GM19463 (cell line): ENCODE measurements around the gene STK32B.

Source experiments
- ATAC-seq: cut with Tn5 transposase; IDR thresholded peaks from one replicate; pipeline ENCODE4 v1.9.1; 2021; ENCODE audit warnings: mild to moderate bottlenecking, moderate library complexity; ENCODE audit not compliant: unreplicated experiment

STK32B gene

DNA sequence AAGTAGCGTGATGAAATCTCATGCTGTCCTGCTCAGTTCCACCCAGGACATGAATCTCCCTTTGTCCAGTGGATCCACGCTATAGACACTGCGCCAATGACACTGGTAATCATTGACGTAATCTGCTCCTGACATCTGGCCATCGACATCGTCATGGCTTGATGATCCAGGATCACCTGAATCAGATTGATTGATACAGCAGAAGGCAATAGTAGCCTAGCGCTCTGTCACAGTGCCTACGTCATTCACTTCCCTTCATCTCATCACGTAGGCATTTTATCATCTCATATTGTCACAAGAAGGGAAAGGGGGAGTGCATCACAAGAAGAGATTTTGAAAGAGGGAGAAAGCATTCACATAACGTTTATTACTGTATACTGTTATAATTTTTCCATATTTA is 68.8 kb downstream of the STK32B start:
- no peak for ATAC-seq

DNA sequence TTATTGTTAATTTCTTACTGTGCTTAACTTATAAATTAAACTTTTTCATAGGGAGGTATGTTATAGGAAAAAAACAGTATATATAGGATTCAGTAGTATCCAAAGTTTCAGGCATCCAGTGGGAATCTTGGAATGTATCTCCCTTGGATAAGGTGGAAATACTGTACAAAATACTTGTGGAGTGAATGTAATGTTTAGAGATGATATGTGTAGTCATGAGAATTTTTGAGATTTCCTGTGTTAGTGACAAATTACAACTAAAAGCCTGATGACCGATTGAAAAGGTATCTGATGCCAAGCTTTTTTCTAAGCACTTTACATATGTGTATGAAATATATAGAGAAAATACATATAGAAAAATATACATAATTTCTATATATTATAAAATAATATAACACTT is 69.2 kb downstream of the STK32B start:
- ATAC-seq, result no peak

DNA sequence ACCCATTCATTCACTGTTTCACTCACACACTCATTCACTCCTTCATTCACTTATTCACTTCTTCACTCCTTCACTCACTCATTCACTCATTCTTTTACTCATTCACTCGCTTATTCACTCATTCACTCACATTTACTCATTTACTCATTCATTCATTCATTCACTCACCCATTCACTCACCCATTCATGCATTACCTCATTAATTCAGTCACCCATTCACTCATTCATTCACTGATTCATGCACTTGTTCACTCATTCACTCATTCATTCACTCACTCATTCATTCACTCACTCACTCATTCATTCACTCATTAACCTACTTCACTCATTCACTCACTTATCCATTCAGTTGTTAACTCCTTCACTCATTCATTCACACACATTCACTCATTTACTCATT is 70.8 kb downstream of the STK32B start:
- no peak for ATAC-seq

DNA sequence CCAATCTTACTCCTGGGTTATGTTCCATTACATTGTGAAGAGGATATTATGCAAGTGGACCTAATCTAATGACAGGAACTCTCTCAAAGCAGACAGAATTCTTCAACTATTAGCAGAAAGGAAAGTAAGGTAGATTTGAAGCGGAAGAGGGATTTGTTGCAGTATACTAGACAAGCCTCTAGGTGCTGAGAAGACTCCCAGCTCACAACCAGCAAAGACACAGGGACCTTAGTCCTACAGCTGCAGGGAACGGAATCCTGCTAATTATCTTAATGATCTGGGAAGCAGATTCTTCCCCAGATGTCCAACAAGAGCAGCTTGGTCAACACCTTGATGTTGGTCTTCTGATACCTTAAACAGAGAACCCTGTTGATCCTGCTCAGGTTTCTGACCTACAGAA is 73.6 kb downstream of the STK32B start:
- no peak for ATAC-seq

DNA sequence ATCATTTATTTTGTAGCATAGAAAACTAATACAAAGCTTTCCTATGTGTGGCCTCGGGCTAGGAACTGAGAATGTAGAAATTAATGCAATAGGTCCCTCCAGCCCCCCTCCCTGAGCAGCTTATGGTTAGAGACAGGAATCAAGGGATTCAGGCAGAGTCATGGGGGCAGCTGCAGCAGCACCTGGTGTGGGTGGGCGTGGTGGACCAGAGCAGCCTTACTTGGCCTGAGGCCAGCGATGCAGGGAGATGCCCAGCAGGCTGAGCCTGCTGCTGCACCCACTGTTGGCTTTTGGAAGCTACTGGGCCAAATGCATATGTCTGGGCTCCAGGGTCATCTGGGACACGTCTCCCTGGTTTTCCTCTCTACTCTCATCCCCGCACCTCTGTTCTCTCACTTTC is 74.0 kb downstream of the STK32B start:
- no peak for ATAC-seq

DNA sequence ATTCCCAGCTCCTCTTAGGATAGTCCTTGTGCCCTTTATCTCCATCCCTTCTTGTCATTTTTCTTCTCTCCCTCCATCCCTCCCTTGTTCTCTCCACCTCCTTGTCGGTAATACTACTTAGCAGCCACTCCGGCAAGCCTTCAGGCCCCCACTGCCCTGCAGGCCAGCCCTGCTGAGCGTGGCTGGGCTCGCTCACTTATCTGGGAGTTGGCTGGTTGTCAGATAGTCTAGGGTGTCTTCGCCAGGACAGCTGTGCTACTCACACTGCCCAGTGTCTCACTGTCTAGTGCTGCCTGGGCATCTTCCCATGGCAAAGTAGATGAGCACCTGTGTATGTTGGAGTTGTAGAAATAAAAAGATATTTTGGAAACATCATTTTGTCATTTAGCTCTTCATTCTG is 75.0 kb downstream of the STK32B start:
- no peak for ATAC-seq

DNA sequence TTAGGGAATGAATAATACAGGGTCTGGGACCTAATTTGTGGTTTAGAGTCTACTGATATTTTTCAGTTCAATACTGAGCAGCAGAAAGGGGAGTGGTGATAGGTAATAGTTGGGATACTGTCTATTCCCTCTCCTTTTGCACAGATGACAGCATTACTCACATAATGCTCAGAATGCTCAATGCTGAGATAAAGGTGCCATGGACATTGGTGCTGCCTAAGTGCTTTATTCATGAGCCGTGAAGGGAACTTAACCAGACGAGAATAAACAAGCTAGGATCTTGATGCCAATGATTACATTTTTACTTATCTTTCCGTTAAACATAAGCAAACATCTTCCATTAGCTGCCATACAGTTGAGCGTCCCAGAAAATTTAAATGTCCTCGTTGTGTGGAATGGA is 75.6 kb downstream of the STK32B start:
- no peak for ATAC-seq

DNA sequence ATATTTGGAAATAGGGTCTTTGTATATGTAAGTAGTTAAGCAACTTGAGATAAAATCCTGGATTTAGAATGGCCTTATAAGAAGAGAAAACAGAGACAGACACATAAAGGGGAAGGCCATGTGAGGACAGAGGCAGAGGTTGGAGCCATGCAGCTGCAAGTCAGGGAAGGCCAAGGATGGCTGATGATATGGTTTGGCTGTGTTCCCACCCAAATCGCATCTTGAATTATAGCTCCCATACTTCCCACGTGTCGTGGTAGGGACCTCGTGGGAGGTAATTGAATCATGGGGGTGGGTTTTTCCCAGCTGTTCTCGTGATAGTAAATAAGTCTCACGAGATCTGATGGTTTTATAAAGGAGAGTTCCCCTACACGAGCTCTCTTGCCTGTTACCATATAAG is 76.3 kb downstream of the STK32B start:
- no peak for ATAC-seq

DNA sequence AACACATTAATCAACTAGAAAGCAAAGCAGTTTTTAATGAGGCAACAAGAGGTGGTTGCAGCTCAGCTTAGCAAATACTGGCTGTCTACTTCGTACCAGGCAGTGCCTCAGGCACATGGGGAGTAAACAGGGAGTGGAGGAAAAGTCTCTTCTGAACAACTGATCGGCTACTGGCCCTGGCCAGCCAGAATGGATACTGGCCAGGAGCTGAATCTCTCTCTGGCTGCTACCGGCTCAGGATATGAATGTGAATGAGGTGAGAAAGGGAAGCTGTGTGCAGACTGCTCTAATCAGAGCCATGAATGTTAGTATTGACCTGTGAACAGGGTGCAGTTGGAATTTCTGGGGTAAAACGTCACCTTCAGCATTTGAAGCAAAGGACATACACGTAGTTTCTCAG is 77.3 kb downstream of the STK32B start:
- ATAC-seq, result no peak

DNA sequence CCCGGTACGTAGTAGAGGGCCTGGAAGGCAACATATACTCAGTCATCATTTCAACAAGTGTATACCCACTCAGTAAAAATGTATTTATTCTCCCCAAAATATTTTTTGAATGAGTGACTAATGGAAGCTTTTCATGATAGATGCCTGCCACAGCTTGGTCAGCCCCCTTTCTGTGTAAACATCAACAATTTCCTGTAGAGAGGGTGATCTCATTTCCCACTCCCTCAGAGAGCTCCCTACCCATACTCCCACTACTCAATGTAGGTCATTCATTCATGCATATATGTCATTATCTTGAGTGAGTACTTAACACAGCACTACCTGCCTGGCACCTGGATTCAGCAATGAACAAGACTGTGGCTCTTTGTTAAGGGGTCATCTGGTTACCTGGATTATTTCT is 81.9 kb downstream of the STK32B start:
- ATAC-seq, result no peak

DNA sequence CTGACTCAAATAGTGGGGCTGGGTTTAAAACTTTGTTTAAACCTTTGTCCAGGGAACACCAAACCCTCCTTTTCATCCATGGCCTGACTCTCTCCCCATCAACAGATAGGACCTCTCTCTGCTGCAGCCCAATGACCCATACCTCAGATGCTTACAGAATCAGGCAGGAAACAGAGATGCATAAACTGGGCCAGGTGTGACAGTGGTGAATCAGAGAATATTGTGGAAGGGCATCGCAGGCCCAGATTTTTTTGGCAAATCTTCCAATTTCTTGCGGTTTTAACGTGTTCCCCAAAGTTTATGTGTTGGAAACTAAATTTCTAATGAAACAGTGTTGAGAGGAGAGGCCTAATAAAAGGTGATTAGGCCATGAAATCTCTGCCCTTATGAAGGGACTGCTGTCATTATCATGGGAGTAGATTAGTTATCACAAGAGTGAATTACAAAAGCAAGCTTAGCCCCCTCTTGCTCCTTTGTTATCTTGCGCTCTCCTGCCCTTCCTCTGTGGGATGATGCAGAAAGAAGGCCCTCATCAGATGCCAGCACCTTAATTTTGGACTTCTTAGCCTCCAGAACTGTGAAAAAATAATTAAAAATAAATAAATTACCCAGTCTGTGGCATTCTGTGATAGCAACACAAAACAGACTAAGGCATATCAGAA is 82.8 kb downstream of the STK32B start:
- no peak for ATAC-seq

DNA sequence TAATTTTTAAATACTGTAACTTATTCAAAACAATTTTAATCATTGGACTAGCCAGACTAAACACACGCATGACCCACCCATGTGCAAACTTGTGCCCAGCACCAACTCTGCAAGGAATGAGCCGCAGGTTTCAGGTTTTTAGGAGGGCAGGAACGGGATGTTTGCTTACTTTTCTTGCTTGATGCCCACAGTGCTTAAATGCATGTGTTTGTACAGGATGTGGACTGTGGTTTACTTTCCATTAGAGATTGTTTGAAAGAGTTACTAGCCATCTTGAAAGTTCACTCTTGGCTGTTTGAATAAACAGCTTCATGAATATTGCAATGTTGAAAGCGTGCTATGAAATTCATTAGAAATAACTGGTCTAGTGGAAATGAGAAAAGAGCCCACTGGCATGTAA is 83.3 kb downstream of the STK32B start:
- ATAC-seq, result no peak

DNA sequence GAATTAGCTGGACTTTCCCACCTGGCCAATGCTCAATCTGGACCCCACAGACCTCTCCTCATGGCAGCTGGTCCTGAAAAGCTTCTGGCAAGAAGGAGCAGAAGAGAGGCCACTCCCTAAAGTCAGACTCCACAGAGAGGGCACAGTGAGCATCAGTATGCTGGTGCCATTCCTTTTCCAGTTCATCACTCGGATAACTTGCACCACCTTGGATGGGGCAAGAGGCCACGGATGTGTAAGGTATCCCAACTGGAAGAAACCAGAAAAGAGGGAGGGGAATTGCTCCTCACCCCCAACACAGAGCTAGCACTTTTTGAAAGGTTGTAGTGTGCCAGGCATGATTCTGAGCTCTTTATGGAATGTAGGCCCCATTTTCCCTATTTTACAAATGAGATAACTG is 85.9 kb downstream of the STK32B start:
- ATAC-seq, result no peak

DNA sequence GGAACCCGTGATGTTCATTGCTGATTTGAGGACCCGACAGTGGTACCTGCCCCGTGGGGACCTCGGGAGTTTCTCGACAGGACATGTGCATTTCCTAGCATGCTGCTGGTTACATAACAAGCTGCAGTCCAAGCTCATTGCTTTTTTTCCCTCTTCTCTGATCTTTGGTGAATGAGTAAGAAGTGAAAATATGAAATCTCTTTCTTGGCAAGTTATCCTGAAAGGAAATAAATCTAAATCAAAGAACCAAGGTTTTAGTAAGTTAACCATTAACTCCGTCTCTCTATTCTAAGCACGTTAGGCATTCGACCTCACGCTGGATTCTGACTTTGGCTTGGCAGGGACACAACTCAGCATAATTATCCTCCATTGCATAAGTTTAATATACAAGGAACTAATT is 86.6 kb downstream of the STK32B start:
- ATAC-seq, result no peak

DNA sequence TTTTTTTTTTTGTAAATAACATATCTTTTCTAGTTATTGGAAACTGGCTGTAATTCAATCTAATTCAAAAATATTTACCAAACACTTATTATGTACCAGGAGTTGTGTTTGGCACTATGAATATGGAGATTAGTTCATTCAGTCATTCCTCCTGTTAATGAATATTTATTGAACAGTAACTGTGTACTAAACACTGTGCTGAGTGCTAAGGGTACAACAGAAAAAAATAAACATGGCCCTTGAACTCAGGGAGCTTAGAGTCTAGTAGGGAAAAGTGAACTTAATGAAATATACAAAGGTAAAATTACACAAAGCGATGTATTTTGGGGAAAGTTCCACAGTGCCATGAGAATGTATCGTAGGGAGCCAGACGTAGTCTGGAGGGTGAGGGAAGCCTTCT is 87.1 kb downstream of the STK32B start:
- no peak for ATAC-seq

DNA sequence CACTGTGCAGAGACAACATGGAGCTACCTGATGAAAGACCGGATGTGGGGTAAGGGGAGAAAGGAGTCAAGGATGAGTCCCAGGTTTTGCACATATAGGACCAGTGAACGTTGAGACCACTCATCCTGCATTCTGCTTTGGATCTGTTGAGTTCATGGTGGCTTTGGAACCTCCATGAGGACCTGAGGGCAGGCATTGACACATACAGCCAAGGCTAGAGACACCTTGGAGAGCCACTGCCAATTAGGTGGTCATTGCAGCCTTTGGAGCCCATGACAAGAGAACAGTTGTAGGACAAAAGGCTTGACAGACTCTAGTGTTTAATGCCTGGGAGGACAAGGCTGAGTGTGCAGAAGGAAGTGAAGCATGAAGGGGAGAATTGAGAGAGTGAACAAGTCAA is 87.9 kb downstream of the STK32B start:
- no peak for ATAC-seq

DNA sequence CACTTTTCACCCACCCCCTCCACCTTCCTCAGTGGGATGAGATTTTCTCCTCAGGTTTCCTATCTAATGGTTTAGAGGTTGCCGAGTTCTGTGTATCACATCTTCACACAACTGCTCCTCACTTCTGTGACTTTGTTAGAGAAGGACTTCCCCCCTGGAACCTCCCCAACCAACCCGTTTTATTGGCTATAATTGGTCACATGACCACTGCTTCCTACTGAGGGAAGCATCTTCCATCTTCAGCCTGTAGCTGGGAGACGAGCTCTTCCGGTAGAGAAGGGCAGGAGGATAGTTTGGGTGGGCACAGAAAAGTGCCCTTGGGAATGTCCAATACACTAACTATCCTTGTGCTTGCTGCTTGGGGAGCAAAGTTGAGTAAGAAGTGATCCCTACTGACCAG is 90.5 kb downstream of the STK32B start:
- ATAC-seq, result no peak

DNA sequence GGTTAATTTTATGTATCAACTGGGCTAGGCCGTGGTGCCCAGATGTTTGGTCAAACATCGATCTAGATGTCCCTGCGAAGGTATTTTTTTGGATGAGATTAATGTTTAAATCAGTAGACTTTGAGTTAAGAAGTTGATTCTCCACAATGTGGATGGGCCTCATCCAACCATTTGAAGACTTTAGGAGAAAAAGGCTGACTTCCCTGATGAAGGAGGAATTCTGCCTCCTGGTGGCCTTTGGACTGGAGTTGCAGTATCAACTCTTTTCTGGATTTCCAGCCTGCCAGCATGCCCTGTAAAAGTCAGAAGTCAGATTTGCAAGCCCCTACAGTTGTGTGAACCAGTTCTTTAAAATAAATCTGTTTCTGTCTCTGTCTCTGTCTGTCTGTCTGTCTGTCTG is 91.4 kb downstream of the STK32B start:
- no peak for ATAC-seq

DNA sequence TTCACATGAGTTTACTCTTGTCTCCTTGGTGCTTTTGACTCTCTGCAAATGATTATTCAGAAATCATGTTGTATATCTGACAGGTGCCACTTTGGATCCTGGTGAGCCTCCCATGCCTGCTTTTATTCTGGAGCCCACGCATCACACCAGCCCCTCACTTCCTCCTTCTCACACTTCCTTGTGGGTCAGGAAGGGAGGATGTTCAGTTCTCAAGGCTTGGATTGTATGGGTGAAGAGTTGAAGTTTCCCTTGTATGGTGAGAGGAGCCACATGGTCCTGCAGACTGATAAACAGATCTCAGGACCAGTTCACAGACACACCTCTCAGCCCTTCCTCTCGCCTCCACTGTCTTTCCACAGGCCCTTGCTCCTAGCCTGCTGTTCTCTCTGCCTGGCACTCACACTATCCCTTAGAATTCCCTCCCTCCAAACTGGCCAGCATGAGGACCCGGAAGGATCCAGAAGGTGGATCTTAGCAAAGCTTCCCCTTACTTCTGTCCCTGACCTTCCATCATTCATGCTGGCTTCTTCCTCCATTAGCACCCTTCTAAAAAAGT is 92.1 kb downstream of the STK32B start:
- ATAC-seq, result no peak

DNA sequence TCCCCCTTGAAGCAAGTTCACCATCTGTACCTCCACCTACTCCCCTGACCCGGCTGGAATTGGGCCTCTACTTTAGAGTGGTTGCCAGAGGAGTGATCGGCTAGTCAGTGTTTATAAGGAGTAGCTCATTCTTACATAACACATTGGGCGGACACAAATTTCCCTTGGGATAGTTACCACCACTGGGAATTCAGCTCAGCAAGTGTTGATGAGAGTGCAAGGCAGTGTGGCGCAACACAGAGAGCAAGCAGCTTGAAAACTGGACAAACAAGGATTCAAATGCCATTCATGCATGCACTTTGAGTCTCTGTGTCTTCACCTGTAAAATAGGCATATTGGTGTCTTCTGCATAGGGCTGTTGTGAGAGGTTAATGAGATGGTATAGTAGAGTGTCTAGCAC is 92.7 kb downstream of the STK32B start:
- no peak for ATAC-seq

DNA sequence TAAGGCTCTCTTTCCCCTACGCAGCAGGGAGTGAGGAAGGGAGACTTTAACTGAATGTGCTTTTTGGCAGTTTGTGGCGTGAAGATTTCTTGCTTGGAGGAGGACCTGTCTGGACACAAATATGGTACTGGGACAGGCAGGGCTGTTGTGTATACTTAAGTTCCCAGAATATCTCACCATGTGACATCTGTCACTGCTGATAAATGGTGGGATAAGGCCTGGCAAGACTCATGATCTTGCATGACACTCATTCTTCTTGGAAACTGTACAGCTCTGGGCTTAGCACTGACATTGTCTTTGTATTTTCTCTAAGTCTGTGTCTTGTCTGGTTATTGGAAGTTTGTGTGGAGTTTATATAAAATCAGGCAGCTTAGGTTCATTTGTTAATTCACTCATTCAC is 93.1 kb downstream of the STK32B start:
- ATAC-seq, result no peak

DNA sequence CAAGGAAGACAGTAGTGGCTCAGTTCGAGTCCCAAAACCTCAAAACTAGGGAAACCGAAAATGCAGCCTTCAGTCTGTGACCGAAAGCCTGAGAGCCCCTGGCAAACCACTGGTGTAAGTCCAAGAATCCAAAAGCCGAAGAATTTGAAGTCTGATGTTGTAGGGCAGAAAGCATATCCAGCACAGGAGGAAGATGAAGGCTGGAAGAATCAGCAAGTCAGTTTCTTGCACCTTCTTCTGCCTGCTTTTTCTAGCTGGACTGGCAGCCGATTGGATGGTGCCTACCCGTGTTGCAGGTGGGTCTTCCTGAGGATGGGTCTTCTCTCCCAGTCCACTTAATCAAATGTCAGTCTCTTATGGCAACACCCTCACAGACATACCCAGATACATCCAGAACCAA is 95.0 kb downstream of the STK32B start:
- ATAC-seq, result no peak

DNA sequence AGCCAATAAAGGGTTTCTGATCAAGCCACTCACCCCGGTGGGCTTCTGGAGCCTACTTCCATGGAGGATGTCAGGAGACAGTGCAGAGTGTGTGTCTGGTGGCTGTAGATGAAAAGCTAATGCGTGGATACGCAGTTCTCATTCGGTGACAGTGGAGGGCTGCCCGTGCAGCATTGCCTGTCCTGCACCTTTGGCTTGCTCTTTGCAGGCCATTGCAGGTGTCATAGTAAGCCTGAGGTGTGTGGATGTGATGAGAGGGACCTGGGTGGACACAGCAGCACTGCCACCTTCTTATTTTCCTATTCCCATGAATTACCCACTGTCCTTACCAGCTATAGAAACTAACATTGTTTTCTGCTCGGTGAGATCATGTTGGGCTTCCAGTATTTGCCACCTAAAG is 101.2 kb downstream of the STK32B start:
- no peak for ATAC-seq
